Keratinocyte (primary cell): Measurements from ENCODE around the gene ZNF619. TPM values are rescaled to one million over a fixed set of nuclear protein-coding genes. Genes with fewer than 3 reads are reported as not detected.

ENCODE experiments used
- DNase-seq: peaks from one replicate; pipeline ENCODE4 v3.0.0-alpha.2; 2011; ENCODE audit warnings: low read depth, missing footprints, low spot score
- FAIRE-seq: peaks from 2 replicates; lab custom pipeline; 2011; peaks lifted over from hg19 to GRCh38; lab: Jason Lieb, UNC
- H2AFZ ChIP-seq: 2 replicates; pipeline ENCODE4 v1.6.0; 2012; ENCODE audit warnings: low read length, control low read depth, inconsistent platforms; ENCODE audit not compliant: control insufficient read depth
- H3K27ac ChIP-seq: 2 replicates; pipeline ENCODE4 v1.5.1; 2011; ENCODE audit warnings: low read length; ENCODE audit not compliant: control insufficient read depth, insufficient read depth
- H3K27me3 ChIP-seq: 3 replicates; pipeline ENCODE4 v1.6.0; 2011; ENCODE audit warnings: low read length; ENCODE audit not compliant: control insufficient read depth, insufficient read depth; ENCODE audit errors: extremely low read depth
- H3K36me3 ChIP-seq, 2 experiments: 2 replicates in 1 of 2; 3 replicates in 1 of 2; pipeline ENCODE4 v1.5.1; 2011; ENCODE audit warnings: low read length in 2 of 2, mild to moderate bottlenecking in 1 of 2; ENCODE audit not compliant: control insufficient read depth in 2 of 2, insufficient read depth in 2 of 2; ENCODE audit errors: extremely low read depth in 1 of 2
- H3K4me1 ChIP-seq: 3 replicates; pipeline ENCODE4 v1.5.1; 2011; ENCODE audit warnings: low read length; ENCODE audit not compliant: control insufficient read depth, insufficient read depth; ENCODE audit errors: extremely low read depth
- H3K4me2 ChIP-seq: 3 replicates; pipeline ENCODE4 v1.6.0; 2011; ENCODE audit warnings: low read depth, low read length; ENCODE audit not compliant: control insufficient read depth, insufficient read depth; ENCODE audit errors: extremely low read depth
- H3K4me3 ChIP-seq, 3 experiments: fragments of 200-600 bp in 1 of 3; sonication (generic) in 1 of 3; 2 replicates in 2 of 3; 3 replicates in 1 of 3; pipeline ENCODE4 v1.5.1; 2011 to 2016; ENCODE audit warnings: low read length in 3 of 3, mild to moderate bottlenecking in 3 of 3, control low read depth in 2 of 3, inconsistent platforms in 1 of 3, low read depth in 1 of 3, mixed read lengths in 1 of 3, mixed run types in 1 of 3, moderate library complexity in 1 of 3; ENCODE audit not compliant: control insufficient read depth in 2 of 3, insufficient read depth in 2 of 3; ENCODE audit errors: extremely low read depth in 1 of 3
- H3K79me2 ChIP-seq: 2 replicates; pipeline ENCODE4 v1.6.0; 2012; ENCODE audit warnings: low read length; ENCODE audit not compliant: control insufficient read depth, insufficient read depth
- H3K9ac ChIP-seq: 3 replicates; pipeline ENCODE4 v1.6.0; 2011; ENCODE audit warnings: low read length; ENCODE audit not compliant: control insufficient read depth, insufficient read depth; ENCODE audit errors: extremely low read depth
- H3K9me1 ChIP-seq: 3 replicates; pipeline ENCODE4 v1.6.0; 2011; ENCODE audit warnings: low read length; ENCODE audit not compliant: control insufficient read depth, insufficient read depth; ENCODE audit errors: extremely low read depth
- H3K9me3 ChIP-seq: 2 replicates; pipeline ENCODE4 v1.5.1; 2012; ENCODE audit warnings: low read depth, low read length; ENCODE audit not compliant: control insufficient read depth
- H4K20me1 ChIP-seq: 3 replicates; pipeline ENCODE4 v1.6.0; 2011; ENCODE audit warnings: low read length; ENCODE audit not compliant: control insufficient read depth, insufficient read depth; ENCODE audit errors: extremely low read depth
- CTCF ChIP-seq, 3 experiments: IDR thresholded peaks in 1 of 3; conservative IDR thresholded peaks in 1 of 3; optimal IDR thresholded peaks in 1 of 3; 2 replicates in 2 of 3; 3 replicates in 1 of 3; pipeline versions ENCODE3 to v1.5.1; 2011; ENCODE audit warnings: low read length in 3 of 3, mild to moderate bottlenecking in 3 of 3, moderate library complexity in 2 of 3, control low read depth in 1 of 3, inconsistent platforms in 1 of 3; ENCODE audit not compliant: insufficient read depth in 2 of 3; ENCODE audit errors: extremely low read depth in 1 of 3
- EZH2 ChIP-seq: IDR thresholded peaks from one replicate; pipeline ENCODE4 v1.6.1; 2012; ENCODE audit warnings: inconsistent platforms, mild to moderate bottlenecking, low read length, moderate library complexity
- dilution Hi-C: fragments of 300-500 bp; cut with MboI; formaldehyde crosslinking; loops from one replicate; pipeline ENCODE4 v1.7.0; 2020; ENCODE audit warnings: low sequenced_read_pairs; ENCODE audit not compliant: extremely low pct_ligation_motif_present
- polyA plus RNA-seq, 5 experiments: library from polyadenylated mRNA; depleted of rRNA in 3 of 5; stranded (reverse) in 3 of 5; stranded (forward) in 1 of 5; unstranded in 1 of 5; fragments of >200 nt; gene quantifications; 1 replicate in 1 of 5; 2 replicates in 3 of 5; 3 replicates in 1 of 5; pipeline versions ENCODE4 v1.2.1 to v1.2.3, GENCODE V29; 2011 to 2012; ENCODE audit warnings: missing spikeins in 2 of 5, low read depth in 1 of 5, low replicate concordance in 1 of 5

Gene ZNF619
- polyA plus RNA-seq, 1 donor (not counting 4 experiments of a cell fraction or from before 2014, with no cell fraction given), result 3.1 TPM

GRCh38 chr3:40511031-40511718, 34.3 kb downstream of the ZNF619 start:
- no peaks in the 10 kb centered on the region for H3K36me3 ChIP-seq
- no peaks in the 10 kb centered on the region for H3K9me3 ChIP-seq
- no peaks in the 10 kb centered on the region for H3K9me1 ChIP-seq
- FAIRE-seq, result no peak
- H3K4me3 ChIP-seq, result no peak overlapping the region
- TF ChIP-seq CTCF (optimal IDR thresholded peaks at IDR 0.05 in 1 of 3, IDR thresholded peaks at IDR 0.05 in 1 of 3, conservative IDR thresholded peaks at IDR 0.05 in 1 of 3; ENCODE audit: extremely low read depth in 1 of 3, insufficient read depth in 2 of 3, low read length in 3 of 3) (no peak), EZH2 (no peak)
- dilution Hi-C loops, result no loop called here
- no peak for DNase-seq
- no peaks in the 10 kb centered on the region for H3K79me2 ChIP-seq
- H3K4me1 ChIP-seq, result peaks cover 2% of the 10 kb centered on the region
- H2AFZ ChIP-seq, result no peak overlapping the region
- no peaks in the 10 kb centered on the region for H3K27me3 ChIP-seq
- H3K4me2 ChIP-seq, result no peak overlapping the region
- no peak overlapping the region for H3K9ac ChIP-seq
- no peaks in the 10 kb centered on the region for H4K20me1 ChIP-seq
- H3K27ac ChIP-seq, result no peak overlapping the region

GRCh38 chr3:40516201-40516600, 39.3 kb downstream of the ZNF619 start:
- no peaks in the 10 kb centered on the region for H3K4me1 ChIP-seq
- H3K36me3 ChIP-seq, result no peaks in the 10 kb centered on the region
- H3K9me3 ChIP-seq, result no peaks in the 10 kb centered on the region
- dilution Hi-C loops, result no loop called here
- no peak overlapping the region for H3K9ac ChIP-seq
- no peak overlapping the region for H3K27ac ChIP-seq
- DNase-seq, result no peak
- TF ChIP-seq EZH2 (no peak), CTCF (optimal IDR thresholded peaks at IDR 0.05 in 1 of 3, IDR thresholded peaks at IDR 0.05 in 1 of 3, conservative IDR thresholded peaks at IDR 0.05 in 1 of 3; ENCODE audit: extremely low read depth in 1 of 3, insufficient read depth in 2 of 3, low read length in 3 of 3) (no peak)
- no peaks in the 10 kb centered on the region for H3K9me1 ChIP-seq
- no peaks in the 10 kb centered on the region for H4K20me1 ChIP-seq
- FAIRE-seq, result no peak
- no peak overlapping the region for H2AFZ ChIP-seq
- no peaks in the 10 kb centered on the region for H3K27me3 ChIP-seq
- no peaks in the 10 kb centered on the region for H3K79me2 ChIP-seq
- H3K4me2 ChIP-seq, result no peak overlapping the region
- no peak overlapping the region for H3K4me3 ChIP-seq
